ENCODE data around the gene STOX1. TPM values are rescaled to one million over a fixed set of nuclear protein-coding genes. Genes with fewer than 3 reads are reported as not detected.

Gene STOX1
- total RNA-seq, 2 donors from 2014 or later, result 0.19 to 0.41 TPM

DNA sequence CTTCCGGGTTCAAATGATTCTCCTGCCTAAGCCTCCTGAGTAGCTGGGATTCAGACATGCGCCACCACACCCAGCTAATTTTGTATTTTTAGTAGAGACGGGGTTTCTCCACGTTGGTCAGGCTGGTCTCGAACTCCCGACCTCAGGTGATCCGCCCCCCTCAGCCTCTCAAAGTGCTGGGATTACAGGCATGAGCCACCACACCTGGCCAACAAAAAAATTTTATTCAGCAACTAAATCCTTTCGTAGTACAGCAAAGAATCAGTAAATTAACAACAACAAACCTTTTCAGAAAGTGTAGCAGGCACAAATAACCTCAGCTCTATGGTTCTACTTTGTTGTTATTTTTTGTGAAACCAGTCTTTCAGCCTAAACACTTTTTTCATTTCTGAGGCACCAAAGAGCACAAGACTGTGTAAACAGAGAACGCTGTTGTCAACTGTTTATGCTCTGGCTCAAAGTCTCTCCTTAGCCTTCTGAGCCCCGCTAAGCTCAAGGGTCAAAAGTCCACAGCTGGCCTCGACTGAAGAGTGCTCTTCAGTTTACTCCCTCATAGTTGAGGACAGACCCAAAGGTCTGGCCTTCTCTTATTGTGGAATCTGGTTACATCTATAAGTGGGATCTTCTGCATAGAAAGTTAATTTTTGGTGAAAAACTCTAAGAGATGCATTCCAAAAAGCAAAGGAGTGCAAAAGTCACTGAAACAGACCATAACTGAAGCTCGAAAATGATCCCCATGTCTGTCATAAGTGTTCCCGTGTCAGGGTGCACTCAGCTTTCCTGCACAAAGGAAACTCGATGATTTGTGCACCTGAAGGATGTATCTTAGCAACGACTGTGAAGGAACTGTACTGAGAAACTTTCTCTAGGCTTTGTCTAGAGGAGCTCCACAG, 49.2 kb downstream of the STOX1 start:
- Mint-ChIP-seq H3K27ac (no peak overlapping the region), H3K36me3 (ENCODE audit: insufficient read depth in 2 of 2) (no peaks in the 10 kb centered on the region), H3K4me3 (no peak overlapping the region), H3K4me1 (ENCODE audit: low read depth) (peaks cover 2% of the 10 kb centered on the region), H3K27me3 (ENCODE audit: low read depth) (no peaks in the 10 kb centered on the region), H3K9me3 (no peaks in the 10 kb centered on the region)
- ATAC-seq (replicated peaks in 1 of 2), result no peak
- DNase-seq, result no peak

- no peaks in the 10 kb centered on the region for H3K27me3 Mint-ChIP-seq (ENCODE audit: low read depth)
- H3K27ac Mint-ChIP-seq, result no peak overlapping the region
- no peaks in the 10 kb centered on the region for H3K9me3 Mint-ChIP-seq
- H3K36me3 Mint-ChIP-seq (ENCODE audit: insufficient read depth in 2 of 2), result no peaks in the 10 kb centered on the region
- H3K4me1 Mint-ChIP-seq (ENCODE audit: low read depth), result no peaks in the 10 kb centered on the region
- DNase-seq (no peak), ATAC-seq (replicated peaks in 1 of 2) (no peak)
- no peak overlapping the region for H3K4me3 Mint-ChIP-seq
Measured at GRCh38 chr10:68877482-68878110, 50.3 kb downstream of the STOX1 start.

DNA sequence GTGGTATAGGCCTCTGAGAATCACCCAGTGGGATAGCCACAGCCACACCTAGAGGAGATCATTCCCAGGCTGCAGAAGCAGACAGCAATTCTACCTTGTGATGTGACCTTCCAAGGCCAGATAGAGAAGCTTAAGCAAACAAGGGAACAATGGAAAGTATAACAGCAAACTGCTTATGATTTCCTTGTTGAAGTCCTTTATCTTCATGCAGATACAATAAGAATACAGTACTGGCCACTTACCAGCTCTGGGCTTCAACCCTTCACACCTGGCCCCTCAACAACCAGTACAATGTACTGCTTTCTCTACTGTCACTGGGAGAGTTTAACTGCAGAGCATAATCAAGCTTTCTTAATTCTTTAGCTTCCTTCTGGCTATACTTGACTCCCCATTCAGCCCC, 51.2 kb downstream of the STOX1 start:
- H3K4me1 Mint-ChIP-seq (ENCODE audit: low read depth), result no peaks in the 10 kb centered on the region
- no peaks in the 10 kb centered on the region for H3K36me3 Mint-ChIP-seq (ENCODE audit: insufficient read depth in 2 of 2)
- H3K27ac Mint-ChIP-seq, result no peak overlapping the region
- H3K4me3 Mint-ChIP-seq, result no peak overlapping the region
- DNase-seq (no peak), ATAC-seq (replicated peaks in 1 of 2) (no peak)
- no peaks in the 10 kb centered on the region for H3K9me3 Mint-ChIP-seq
- H3K27me3 Mint-ChIP-seq (ENCODE audit: low read depth), result no peaks in the 10 kb centered on the region

- DNase-seq (no peak), ATAC-seq (replicated peaks in 1 of 2) (no peak)
- Mint-ChIP-seq H3K36me3 (ENCODE audit: insufficient read depth in 2 of 2) (no peaks in the 10 kb centered on the region), H3K27ac (no peak overlapping the region), H3K4me3 (no peak overlapping the region), H3K9me3 (no peaks in the 10 kb centered on the region), H3K4me1 (ENCODE audit: low read depth) (no peaks in the 10 kb centered on the region), H3K27me3 (ENCODE audit: low read depth) (no peaks in the 10 kb centered on the region)
Measured at GRCh38 chr10:68879628-68880027, 52.3 kb downstream of the STOX1 start.

DNA sequence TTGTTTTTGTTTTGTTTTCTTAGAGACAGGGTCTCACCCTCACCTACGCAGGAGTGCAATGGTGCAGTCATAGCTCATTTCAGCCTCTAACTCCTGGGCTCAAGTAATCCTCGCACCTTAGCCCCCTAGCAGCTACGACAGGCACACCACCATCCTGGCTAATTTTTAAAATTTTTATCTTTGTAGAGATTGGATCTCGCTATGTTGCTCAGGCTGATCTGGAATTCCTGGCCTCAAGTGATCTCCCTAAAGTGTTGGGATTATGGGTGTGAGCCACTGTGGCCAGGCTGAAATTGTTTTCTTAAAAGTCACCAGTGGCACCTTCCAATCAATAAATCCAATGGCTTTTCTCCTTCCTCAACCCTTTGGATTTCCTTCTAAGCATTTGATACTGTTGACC, 52.9 kb downstream of the STOX1 start:
- Mint-ChIP-seq H3K9me3 (no peaks in the 10 kb centered on the region), H3K27ac (no peak overlapping the region), H3K4me3 (no peak overlapping the region), H3K27me3 (ENCODE audit: low read depth) (no peaks in the 10 kb centered on the region), H3K36me3 (ENCODE audit: insufficient read depth in 2 of 2) (no peaks in the 10 kb centered on the region), H3K4me1 (ENCODE audit: low read depth) (no peaks in the 10 kb centered on the region)
- DNase-seq (no peak), ATAC-seq (replicated peaks in 1 of 2) (no peak)

- no peak for DNase-seq
- Mint-ChIP-seq H3K4me1 (ENCODE audit: low read depth) (peaks cover 6% of the 10 kb centered on the region), H3K4me3 (no peak overlapping the region), H3K27me3 (ENCODE audit: low read depth) (peaks cover 6% of the 10 kb centered on the region), H3K9me3 (no peaks in the 10 kb centered on the region), H3K27ac (no peak overlapping the region), H3K36me3 (ENCODE audit: insufficient read depth in 2 of 2) (no peaks in the 10 kb centered on the region)
- no peak for ATAC-seq (replicated peaks in 1 of 2)
Measured at GRCh38 chr10:68895041-68895440, 67.7 kb downstream of the STOX1 start.

- no peak overlapping the region for H3K4me3 Mint-ChIP-seq
- H3K27ac Mint-ChIP-seq, result no peak overlapping the region
- peaks cover 15% of the 10 kb centered on the region for H3K4me1 Mint-ChIP-seq (ENCODE audit: low read depth)
- no peaks in the 10 kb centered on the region for H3K27me3 Mint-ChIP-seq (ENCODE audit: low read depth)
- no peak for ATAC-seq (replicated peaks in 1 of 2)
- peaks cover 3 to 5% of the 10 kb centered on the region in 2 donors for H3K36me3 Mint-ChIP-seq (ENCODE audit: insufficient read depth in 2 of 2)
- H3K9me3 Mint-ChIP-seq, result no peaks in the 10 kb centered on the region
- DNase-seq, result peak; percentile 40 to 51
Measured at GRCh38 chr10:68897336-68897741, 70.0 kb downstream of the STOX1 start.

DNA sequence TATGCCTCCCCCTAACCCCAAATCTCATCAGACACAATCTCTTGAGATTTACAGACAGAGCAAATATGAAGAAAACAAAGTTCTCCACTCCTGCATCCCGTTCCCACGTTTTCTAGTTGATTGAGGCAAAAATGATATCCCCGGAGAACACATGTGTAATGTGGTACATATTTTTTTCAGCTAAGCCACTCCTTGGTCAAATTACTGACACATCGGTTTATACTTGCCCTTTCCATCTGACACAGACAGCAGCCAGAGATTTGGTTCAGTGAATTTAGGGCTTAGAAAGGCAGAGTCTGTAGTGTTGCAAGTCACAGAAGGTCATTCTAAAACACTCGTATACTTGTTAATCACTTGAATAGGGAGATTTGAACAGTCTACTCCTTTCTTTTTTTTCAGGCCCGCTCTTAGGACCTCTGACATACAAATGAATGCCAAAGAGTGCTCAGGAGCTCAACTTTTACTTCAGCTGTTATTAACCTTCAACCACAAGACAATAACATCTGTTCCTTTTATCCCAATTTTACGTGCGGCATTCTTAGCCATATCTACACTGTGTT, 71.9 kb downstream of the STOX1 start:
- peak overlapping the region in 1 of 2 donors; percentile 93 for H3K4me3 Mint-ChIP-seq
- no peaks in the 10 kb centered on the region for H3K27me3 Mint-ChIP-seq (ENCODE audit: low read depth)
- ATAC-seq (replicated peaks in 1 of 2) (no peak), DNase-seq (no peak)
- H3K27ac Mint-ChIP-seq, result peak overlapping the region; percentile 2
- peaks cover 8 to 11% of the 10 kb centered on the region in 2 donors for H3K36me3 Mint-ChIP-seq (ENCODE audit: insufficient read depth in 2 of 2)
- peaks cover 31% of the 10 kb centered on the region for H3K4me1 Mint-ChIP-seq (ENCODE audit: low read depth)
- H3K9me3 Mint-ChIP-seq, result no peaks in the 10 kb centered on the region

GRCh38 chr10:68900427-68901104, 73.2 kb downstream of the STOX1 start:
- Mint-ChIP-seq H3K36me3 (ENCODE audit: insufficient read depth in 2 of 2) (peaks cover 9 to 12% of the 10 kb centered on the region in 2 donors), H3K4me3 (peak overlapping the region; percentile 93 to 98), H3K27ac (peak overlapping the region; percentile 100), H3K9me3 (no peaks in the 10 kb centered on the region), H3K4me1 (ENCODE audit: low read depth) (peaks cover 37% of the 10 kb centered on the region), H3K27me3 (ENCODE audit: low read depth) (no peaks in the 10 kb centered on the region)
- ATAC-seq (replicated peaks in 1 of 2) (peak; percentile 71 to 72), DNase-seq (peak in 1 of 2 donors; percentile 84)

GRCh38 chr10:68901105-68901927, 74.0 kb downstream of the STOX1 start, which contains the start of gene DDX50:
TSS of gene DDX50 (plus strand) at chr10:68901315. CDS start at chr10:68901385, 70 bp downstream.
- Mint-ChIP-seq H3K27me3 (ENCODE audit: low read depth) (no peaks in the 10 kb centered on the region), H3K4me3 (peak within 1 kb of the TSS; percentile 93 to 98), H3K4me1 (ENCODE audit: low read depth) (peaks cover 37% of the 10 kb centered on the region), H3K36me3 (ENCODE audit: insufficient read depth in 2 of 2) (peaks cover 12 to 13% of the 10 kb centered on the region in 2 donors), H3K27ac (peak within 1 kb of the TSS; percentile 100), H3K9me3 (no peaks in the 10 kb centered on the region)
- ATAC-seq (replicated peaks in 1 of 2) (peak; percentile 96), DNase-seq (peak; percentile 97)

- DNase-seq (no peak), ATAC-seq (replicated peaks in 1 of 2) (no peak)
- H3K4me3 Mint-ChIP-seq, result peak overlapping the region; percentile 93 to 98
- no peaks in the 10 kb centered on the region for H3K27me3 Mint-ChIP-seq (ENCODE audit: low read depth)
- peaks cover 45% of the 10 kb centered on the region for H3K4me1 Mint-ChIP-seq (ENCODE audit: low read depth)
- H3K9me3 Mint-ChIP-seq, result no peaks in the 10 kb centered on the region
- peak overlapping the region; percentile 90 for H3K27ac Mint-ChIP-seq
- H3K36me3 Mint-ChIP-seq (ENCODE audit: insufficient read depth in 2 of 2), result peaks cover 12 to 23% of the 10 kb centered on the region in 2 donors
Measured at GRCh38 chr10:68902382-68902781, 75.1 kb downstream of the STOX1 start.

DNA sequence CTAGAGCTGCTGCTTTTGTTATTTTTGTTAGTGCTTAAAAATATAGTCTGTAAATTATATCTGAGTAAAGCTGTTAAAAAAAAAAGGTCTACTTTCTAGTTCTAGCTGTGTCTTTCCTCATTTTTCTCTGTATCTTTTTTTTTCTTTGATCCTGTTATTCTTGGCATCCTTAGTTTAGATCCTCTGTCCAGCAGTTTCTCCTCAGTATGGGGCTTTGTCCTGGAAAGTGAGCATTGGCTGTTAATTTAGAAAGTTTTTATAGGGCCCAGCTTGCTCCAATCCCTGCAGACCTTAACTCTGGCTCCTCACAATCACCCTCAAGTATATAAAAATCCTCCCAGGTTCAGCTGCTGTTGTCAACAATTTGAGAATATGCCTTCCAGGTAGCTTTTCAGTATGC, 97.3 kb downstream of the STOX1 start:
- Mint-ChIP-seq H3K4me1 (ENCODE audit: low read depth) (no peaks in the 10 kb centered on the region), H3K36me3 (ENCODE audit: insufficient read depth in 2 of 2) (peaks cover 5 to 15% of the 10 kb centered on the region in 2 donors), H3K27ac (peak overlapping the region; percentile 45)

More for the DNA sequence above, 97.3 kb downstream of the STOX1 start:
- H3K9me3 Mint-ChIP-seq, result no peaks in the 10 kb centered on the region
- no peaks in the 10 kb centered on the region for H3K27me3 Mint-ChIP-seq (ENCODE audit: low read depth)
- no peak overlapping the region for H3K4me3 Mint-ChIP-seq
- no peak for DNase-seq
- ATAC-seq (replicated peaks in 1 of 2), result no peak

Data from activated T-cell treated with anti-CD3 and anti-CD28 coated beads, Interleukin-2, amount 50 U/mL, for 72 hours (primary cell).